SK-N-SH treated with all-trans-retinoic acid at 6 μM for 48 hours (cell line): ENCODE measurements around the gene TRAPPC10.

Experiments
- ATAC-seq: fragments of 200-7000 bp; cut with Tn5 transposase; 3 replicates; pipeline ENCODE4 v1.9.1; 2020; ENCODE audit warnings: mild to moderate bottlenecking, moderate library complexity
- ARNTL ChIP-seq: fragments of 450-650 bp; formaldehyde crosslinking; IDR thresholded peaks from 2 replicates; pipeline ENCODE4 v1.5.0; 2020; ENCODE audit warnings: low read depth, mild to moderate bottlenecking, moderate library complexity, borderline replicate concordance
- BACH2 ChIP-seq: fragments of 250-450 bp; sonication (Bioruptor Pico); IDR thresholded peaks from 2 replicates; pipeline ENCODE4 v1.9.0; 2021; ENCODE audit warnings: mild to moderate bottlenecking, borderline replicate concordance
- CSDC2 ChIP-seq: fragments of 250-450 bp; sonication (Bioruptor Pico); IDR thresholded peaks from 2 replicates; pipeline ENCODE4 v1.5.0; 2020; ENCODE audit warnings: mild to moderate bottlenecking, moderate library complexity
- ESRRG ChIP-seq: fragments of 250-450 bp; sonication (Bioruptor Pico); IDR thresholded peaks from 2 replicates; pipeline ENCODE4 v1.6.1; 2021; ENCODE audit warnings: mild to moderate bottlenecking
- GLIS3 ChIP-seq: fragments of 250-450 bp; sonication (Bioruptor Pico); IDR thresholded peaks from 2 replicates; pipeline ENCODE4 v1.5.0; 2020; ENCODE audit warnings: mild to moderate bottlenecking, moderate library complexity
- OSR1 ChIP-seq: fragments of 250-450 bp; sonication (Bioruptor Pico); IDR thresholded peaks from 2 replicates; pipeline ENCODE4 v1.8.0; 2022; ENCODE audit warnings: moderate library complexity, mild to moderate bottlenecking, inconsistent platforms
- PPARA ChIP-seq: fragments of 250-450 bp; sonication (Bioruptor Pico); IDR thresholded peaks from 2 replicates; pipeline ENCODE4 v1.5.0; 2020; ENCODE audit warnings: mild to moderate bottlenecking, borderline replicate concordance
- RARB ChIP-seq: fragments of 250-450 bp; sonication (Bioruptor Pico); IDR thresholded peaks from 2 replicates; pipeline ENCODE4 v1.8.0; 2021; ENCODE audit warnings: mild to moderate bottlenecking, moderate library complexity
- SNAI2 ChIP-seq: fragments of 250-450 bp; sonication (Bioruptor Pico); IDR thresholded peaks from 2 replicates; pipeline ENCODE4 v1.5.0; 2020; ENCODE audit warnings: mild to moderate bottlenecking, moderate library complexity
- TCF4 ChIP-seq: fragments of 250-450 bp; sonication (Bioruptor Pico); IDR thresholded peaks from 2 replicates; pipeline ENCODE4 v1.8.0; 2021; ENCODE audit warnings: mild to moderate bottlenecking, moderate library complexity, borderline replicate concordance
- TOX ChIP-seq: fragments of 250-450 bp; sonication (Bioruptor Pico); IDR thresholded peaks from 2 replicates; pipeline ENCODE4 v1.8.0; 2021; ENCODE audit warnings: mild to moderate bottlenecking, moderate library complexity, borderline replicate concordance
- ZNF565 ChIP-seq: fragments of 450-650 bp; formaldehyde crosslinking; conservative IDR thresholded peaks from 2 replicates; pipeline ENCODE4 v1.5.0; 2020; ENCODE audit warnings: low read depth, mild to moderate bottlenecking, moderate library complexity
- TF ChIP-seq, protein P1 (sequence below): fragments of 250-450 bp; sonication (Bioruptor Pico); IDR thresholded peaks from 2 replicates; pipeline ENCODE4 v1.5.0; 2020; ENCODE audit warnings: mild to moderate bottlenecking, moderate library complexity
- TF ChIP-seq, protein P2 (sequence below): fragments of 250-450 bp; sonication (Bioruptor Pico); IDR thresholded peaks from 2 replicates; pipeline ENCODE4 v1.8.0; 2020; ENCODE audit warnings: mild to moderate bottlenecking, moderate library complexity, borderline replicate concordance
- TF ChIP-seq, protein P3 (sequence below): fragments of 250-450 bp; sonication (Bioruptor Pico); IDR thresholded peaks from 2 replicates; pipeline ENCODE4 v1.5.1; 2021; ENCODE audit warnings: mild to moderate bottlenecking, moderate library complexity

Gene TRAPPC10

DNA sequence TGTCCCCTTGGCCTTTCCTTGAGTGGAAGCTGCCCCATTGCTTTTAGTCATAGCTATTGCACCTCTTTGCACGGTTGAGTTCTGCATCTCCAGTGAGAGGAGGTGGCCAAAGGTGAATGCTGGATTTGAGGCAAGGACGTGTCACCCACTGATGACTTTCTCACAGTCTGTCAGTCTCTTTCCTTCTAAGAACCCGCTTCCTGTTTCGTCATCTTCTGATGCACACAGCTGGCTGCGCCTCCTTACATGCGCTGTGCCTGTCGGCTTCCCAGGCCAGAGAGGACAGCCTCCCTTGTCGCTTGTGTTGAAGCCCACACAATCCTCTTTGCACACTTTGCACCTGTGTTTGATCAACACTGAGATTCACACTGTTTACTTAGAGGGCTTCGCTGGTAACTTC lies 53.3 kb downstream of the TRAPPC10 start (continued):
- TF ChIP-seq, protein P1, sequence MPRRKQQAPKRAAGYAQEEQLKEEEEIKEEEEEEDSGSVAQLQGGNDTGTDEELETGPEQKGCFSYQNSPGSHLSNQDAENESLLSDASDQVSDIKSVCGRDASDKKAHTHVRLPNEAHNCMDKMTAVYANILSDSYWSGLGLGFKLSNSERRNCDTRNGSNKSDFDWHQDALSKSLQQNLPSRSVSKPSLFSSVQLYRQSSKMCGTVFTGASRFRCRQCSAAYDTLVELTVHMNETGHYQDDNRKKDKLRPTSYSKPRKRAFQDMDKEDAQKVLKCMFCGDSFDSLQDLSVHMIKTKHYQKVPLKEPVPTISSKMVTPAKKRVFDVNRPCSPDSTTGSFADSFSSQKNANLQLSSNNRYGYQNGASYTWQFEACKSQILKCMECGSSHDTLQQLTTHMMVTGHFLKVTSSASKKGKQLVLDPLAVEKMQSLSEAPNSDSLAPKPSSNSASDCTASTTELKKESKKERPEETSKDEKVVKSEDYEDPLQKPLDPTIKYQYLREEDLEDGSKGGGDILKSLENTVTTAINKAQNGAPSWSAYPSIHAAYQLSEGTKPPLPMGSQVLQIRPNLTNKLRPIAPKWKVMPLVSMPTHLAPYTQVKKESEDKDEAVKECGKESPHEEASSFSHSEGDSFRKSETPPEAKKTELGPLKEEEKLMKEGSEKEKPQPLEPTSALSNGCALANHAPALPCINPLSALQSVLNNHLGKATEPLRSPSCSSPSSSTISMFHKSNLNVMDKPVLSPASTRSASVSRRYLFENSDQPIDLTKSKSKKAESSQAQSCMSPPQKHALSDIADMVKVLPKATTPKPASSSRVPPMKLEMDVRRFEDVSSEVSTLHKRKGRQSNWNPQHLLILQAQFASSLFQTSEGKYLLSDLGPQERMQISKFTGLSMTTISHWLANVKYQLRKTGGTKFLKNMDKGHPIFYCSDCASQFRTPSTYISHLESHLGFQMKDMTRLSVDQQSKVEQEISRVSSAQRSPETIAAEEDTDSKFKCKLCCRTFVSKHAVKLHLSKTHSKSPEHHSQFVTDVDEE = no peak
- no peak for TF ChIP-seq ARNTL (CRISPR knock-in tag)
- no peak for TF ChIP-seq ZNF565 (CRISPR knock-in tag)
- no peak for TF ChIP-seq TOX (CRISPR knock-in tag)

DNA sequence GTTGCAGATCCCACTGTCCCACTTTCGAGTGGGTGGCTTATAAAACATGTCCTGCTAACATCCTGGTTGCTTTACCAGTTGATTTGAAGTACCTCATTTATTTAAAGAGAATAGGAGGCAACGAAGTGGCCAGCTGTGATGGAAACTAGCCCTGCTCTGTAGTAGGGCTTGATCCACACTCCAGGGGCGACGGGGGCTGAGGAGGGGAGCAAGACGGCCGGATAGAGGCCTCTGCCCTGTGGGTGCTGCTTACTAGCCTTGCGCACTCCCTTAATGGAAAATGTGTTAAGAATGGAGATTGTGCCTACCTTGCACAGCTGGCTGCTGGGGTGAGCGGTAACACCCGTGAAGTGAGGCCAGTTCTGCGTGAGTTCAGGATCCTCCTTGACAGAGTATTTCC lies 54.0 kb downstream of the TRAPPC10 start:
- ATAC-seq = no peak
- no peak for TF ChIP-seq CSDC2 (CRISPR knock-in tag)
- no peak for TF ChIP-seq ZNF565 (CRISPR knock-in tag)
- no peak for TF ChIP-seq ESRRG (CRISPR knock-in tag)
- no peak for TF ChIP-seq RARB (CRISPR knock-in tag)
- no peak for TF ChIP-seq ARNTL (CRISPR knock-in tag)
- TF ChIP-seq, protein P2, sequence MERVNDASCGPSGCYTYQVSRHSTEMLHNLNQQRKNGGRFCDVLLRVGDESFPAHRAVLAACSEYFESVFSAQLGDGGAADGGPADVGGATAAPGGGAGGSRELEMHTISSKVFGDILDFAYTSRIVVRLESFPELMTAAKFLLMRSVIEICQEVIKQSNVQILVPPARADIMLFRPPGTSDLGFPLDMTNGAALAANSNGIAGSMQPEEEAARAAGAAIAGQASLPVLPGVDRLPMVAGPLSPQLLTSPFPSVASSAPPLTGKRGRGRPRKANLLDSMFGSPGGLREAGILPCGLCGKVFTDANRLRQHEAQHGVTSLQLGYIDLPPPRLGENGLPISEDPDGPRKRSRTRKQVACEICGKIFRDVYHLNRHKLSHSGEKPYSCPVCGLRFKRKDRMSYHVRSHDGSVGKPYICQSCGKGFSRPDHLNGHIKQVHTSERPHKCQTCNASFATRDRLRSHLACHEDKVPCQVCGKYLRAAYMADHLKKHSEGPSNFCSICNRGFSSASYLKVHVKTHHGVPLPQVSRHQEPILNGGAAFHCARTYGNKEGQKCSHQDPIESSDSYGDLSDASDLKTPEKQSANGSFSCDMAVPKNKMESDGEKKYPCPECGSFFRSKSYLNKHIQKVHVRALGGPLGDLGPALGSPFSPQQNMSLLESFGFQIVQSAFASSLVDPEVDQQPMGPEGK (CRISPR knock-in tag) = no peak
- no peak for TF ChIP-seq PPARA (CRISPR knock-in tag)

DNA sequence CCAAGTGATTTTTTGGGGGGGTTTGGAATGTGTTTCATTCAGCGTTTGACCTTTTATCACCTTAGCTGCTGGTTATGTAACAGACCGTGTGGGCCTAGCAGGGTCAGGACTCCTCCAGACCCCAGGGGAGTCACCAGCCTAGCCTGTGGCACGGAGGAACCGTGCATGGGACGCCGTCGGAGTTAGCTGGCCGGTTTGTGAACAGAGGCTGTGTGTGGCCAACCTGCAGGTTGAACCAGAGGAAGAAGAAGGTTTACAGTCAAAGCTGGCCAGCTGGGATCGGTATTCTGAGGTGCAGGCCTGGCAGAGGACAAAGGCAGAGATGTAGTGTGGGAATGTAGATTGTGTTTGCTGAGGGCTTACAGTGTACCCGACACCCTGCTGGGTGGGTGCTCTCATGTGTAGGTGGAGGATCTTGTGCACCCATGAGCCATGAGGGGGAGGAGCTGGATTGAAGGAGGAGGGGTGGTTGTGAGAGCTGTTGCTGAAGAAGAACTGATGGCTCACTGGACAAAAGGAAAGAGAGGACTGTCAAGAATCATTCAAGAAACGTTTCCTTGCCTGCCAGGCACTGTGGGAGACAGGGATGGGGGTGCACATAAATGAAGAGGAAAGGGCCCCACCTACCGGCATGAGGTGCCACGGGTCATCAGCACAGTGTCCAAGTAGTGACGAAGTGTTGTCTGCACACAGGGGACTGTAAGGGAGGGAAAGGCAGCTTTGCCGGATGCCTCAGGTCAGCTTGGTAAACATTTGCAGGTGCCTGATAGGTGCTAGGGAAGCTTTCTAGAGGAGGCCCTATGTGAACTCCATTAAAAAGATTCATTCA lies 55.1 kb downstream of the TRAPPC10 start:
- no peak for ATAC-seq
- TF ChIP-seq GLIS3 (CRISPR knock-in tag) (no peak), OSR1 (CRISPR knock-in tag) (no peak), ESRRG (CRISPR knock-in tag) (no peak), SNAI2 (CRISPR knock-in tag) (no peak), ZNF565 (CRISPR knock-in tag) (no peak)
- TF ChIP-seq, all 23 proteins: peak for 0

DNA sequence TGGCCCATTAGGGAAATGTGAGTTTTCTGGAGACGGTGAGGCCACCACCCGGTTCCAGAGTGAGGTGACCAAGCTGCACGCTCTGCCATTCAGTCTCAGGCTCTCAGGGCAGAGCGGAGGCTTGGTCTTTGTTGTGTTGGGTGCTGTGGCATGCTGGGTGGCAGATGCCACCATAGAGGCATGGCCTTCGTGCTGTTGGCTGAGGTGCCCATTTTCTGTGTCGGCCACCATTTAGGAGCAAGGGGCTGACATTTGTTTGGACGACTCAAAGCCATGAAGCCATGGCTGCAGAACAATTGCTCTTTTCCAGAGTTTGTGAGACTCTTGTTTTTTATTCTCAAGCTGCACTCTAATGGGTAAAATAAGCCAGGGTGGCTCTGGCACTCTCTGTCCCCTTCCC lies 58.3 kb downstream of the TRAPPC10 start:
- ATAC-seq = no peak
- TF ChIP-seq ARNTL (CRISPR knock-in tag) = no peak
- TF ChIP-seq BACH2 (CRISPR knock-in tag) = no peak
- TF ChIP-seq, protein P2 (CRISPR knock-in tag) = no peak
- no peak for TF ChIP-seq PPARA (CRISPR knock-in tag)
- TF ChIP-seq, protein P3, sequence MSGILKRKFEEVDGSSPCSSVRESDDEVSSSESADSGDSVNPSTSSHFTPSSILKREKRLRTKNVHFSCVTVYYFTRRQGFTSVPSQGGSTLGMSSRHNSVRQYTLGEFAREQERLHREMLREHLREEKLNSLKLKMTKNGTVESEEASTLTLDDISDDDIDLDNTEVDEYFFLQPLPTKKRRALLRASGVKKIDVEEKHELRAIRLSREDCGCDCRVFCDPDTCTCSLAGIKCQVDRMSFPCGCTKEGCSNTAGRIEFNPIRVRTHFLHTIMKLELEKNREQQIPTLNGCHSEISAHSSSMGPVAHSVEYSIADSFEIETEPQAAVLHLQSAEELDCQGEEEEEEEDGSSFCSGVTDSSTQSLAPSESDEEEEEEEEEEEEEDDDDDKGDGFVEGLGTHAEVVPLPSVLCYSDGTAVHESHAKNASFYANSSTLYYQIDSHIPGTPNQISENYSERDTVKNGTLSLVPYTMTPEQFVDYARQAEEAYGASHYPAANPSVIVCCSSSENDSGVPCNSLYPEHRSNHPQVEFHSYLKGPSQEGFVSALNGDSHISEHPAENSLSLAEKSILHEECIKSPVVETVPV = no peak
- no peak for TF ChIP-seq TCF4 (CRISPR knock-in tag)
- TF ChIP-seq CSDC2 (CRISPR knock-in tag) = no peak
- no peak for TF ChIP-seq TOX (CRISPR knock-in tag)
